Measurements from ENCODE around the gene CLIC1.

- TF ChIP-seq CTCF (conservative IDR thresholded peaks at IDR 0.05 in 1 of 2, IDR thresholded peaks at IDR 0.05 in 1 of 2; ENCODE audit: extremely low read depth in 1 of 2, insufficient read depth in 1 of 2, low read depth in 1 of 2, low read length in 2 of 2), result no peak
- TF ChIP-seq EZH2 (IDR thresholded peaks at IDR 0.05; ENCODE audit: borderline replicate concordance, low read length), result no peak
Observed at GRCh38 chr6:31734821-31735406, 1.4 kb downstream of the CLIC1 start.

Data from mammary epithelial cell (primary cell).